Stimulated activated CD8-positive, alpha-beta memory T cell treated with anti-CD3 and anti-CD28 coated beads, Interleukin-12 subunit alpha, Interleukin-12 subunit beta, amount 100 ng/mL, for 1 hour (primary cell): ENCODE measurements around the gene ATAT1.

Experiments
- DNase-seq: peaks from one replicate; pipeline ENCODE4 v3.0.0-alpha.2; 2020; ENCODE audit warnings: low read depth

Gene ATAT1

DNA sequence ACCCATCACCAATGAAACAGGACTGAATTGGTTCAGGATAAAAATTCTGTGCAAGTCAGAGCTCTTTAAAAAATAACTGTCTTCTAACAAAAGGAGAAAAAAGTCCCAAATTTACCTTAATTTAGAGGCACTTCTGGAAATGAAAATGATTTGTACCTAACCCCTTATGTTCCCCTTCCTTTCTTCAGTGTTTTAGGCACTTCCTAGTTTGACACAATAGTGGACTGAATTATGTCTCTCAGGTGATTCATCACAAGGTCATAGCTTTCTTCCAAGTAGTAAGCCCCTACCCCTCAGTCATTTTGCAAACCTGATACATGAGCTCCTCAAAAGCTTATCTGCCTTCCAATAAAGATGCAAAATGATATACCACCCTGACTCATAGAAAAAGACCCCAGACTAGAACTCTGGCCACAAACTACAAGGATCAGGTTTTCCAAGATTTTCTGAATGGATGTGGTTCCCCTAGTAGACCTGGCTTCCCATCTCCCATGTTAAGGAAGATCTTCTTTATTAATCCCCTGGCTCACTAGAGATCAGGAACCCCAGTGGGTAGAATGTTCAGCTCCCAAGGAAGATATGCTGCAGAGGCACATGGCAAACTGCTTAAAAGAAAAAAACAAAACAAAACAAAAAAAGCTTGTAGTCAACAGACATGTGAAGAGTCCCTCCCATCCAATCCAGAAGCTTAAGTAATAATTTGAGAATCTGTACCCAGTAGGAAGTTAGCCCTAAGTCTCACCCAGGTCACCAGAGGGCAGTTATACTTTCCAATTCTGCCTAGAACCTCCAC, 13.2 kb upstream of the ATAT1 start:
- DNase-seq: no peak

DNA sequence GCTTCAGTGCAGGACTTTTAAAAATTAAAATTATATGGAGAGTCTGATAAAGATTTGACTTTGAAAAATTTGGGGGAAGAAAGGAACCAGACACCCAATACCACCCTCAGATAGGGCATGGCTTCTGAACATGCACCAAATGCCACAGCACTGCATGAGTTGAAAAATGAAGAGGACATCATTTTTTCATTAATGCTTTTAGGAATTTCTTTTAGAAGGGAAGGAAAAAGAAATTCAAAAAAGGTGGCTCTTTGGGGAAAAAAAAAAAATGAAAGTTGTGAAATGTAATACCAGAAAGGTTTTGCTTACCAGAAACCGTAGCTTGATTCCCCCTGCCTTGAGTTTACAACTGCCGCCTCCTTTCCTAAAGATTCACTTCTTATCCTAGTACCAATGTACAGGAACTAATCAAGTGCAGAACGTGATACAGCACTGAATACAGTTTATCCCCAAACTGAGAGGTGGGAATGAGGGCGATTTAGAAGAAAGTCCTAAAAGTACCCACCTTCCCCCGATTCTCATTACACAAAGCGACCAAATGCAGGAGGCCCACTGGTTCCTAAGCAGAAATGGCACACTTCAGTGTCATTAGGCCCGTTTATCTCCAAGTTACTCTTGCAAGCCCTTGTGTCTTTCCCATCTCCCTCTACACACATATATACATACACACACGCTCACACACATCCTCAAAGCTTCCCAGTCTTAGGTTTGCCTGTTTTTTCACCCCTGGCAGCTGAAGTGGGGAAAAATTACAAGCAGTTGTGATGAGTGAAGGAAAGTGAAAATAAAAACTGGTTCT, 12.4 kb upstream of the ATAT1 start:
- no peak for DNase-seq

DNA sequence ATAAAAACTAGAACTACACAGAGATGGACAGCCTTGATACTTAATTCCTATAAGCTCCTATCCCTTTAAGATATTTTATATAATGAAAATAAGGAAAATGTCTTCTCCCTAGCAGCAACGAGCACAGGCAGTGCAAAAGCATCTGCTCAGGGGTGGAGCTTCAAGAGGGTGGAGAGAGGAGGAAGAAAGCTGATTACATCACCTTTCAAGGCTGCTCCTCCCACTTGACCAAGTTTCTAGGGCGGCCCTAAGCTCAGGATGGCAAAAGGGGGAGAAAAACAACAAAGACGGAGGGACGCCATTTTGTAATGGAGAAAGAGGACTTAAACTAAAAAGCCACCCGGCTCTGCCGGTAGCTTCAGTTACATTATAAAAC, 11.8 kb upstream of the ATAT1 start:
- peak; percentile 80 for DNase-seq

DNA sequence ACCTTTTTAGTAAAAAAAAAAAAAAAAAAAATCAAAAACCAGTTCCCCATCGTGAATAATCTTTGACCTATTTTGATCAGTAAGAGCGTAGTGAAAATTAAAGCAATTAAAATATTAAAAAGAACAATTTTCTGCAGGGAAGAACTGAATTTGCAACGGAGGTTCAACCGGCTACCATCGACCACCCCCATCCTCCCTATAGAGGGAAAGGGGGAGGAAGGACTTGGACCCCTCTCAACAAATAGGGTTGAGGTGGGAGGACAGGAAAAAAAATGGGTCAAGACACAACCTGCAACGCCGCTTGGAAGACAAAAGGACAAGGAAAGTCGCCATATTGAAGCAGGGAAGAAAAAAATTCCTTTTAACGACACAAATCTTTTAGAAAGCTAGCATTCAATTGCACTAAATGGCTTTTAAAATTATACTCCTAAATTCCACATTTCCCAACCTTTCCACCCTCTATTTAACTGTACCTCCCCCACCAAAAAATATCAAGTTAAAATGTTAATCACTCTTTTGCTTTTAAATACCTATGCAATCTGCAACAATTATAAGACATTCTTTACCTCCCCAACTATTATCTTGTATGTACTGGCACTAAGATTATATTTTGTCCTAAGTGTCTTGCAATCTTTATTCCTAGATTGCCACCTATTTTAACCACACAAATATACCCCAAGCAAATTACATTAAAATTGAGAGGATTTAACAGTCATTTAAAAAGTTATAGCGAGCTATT, 11.3 kb upstream of the ATAT1 start:
- peak; percentile 31 for DNase-seq

DNA sequence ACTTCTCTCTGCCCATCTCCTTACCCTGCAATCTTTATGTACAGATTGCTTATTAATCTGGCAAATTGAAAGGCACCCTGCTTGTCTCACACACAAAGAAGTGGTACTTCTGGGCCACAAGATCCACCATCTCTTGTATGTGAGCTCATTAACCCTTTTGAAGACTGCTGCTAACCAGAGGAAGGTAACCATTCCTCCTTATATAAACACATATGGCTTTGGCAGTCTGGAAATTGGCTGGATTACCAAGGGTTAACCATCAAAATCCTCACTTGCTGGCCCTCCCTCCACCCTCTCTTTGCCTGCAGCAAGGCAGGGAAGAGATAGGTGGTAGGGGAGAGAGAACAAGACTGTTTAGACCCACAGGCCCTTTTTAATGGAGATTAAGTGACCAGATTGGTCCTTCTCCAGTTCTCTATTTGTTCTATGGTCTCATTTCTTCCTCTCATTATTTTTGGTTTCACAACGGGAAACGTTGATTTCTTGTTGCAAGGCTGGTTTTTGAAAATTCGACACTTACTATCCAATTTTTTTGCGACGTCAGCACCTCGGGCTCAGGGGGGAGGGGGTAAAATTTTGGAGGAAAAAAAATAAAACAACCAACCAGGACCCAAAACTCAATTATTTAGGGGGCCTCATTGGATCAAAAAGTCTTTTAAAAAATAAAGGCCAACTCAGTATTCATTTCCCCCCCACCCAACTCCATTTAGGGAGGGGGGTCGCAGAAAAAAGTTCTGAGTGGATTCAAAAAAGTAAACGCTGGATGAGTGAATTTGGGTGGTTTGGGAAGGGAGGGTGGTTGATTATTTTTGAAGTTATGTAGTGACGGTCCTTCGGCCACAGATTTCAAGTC, 10.5 kb upstream of the ATAT1 start:
- no peak for DNase-seq

DNA sequence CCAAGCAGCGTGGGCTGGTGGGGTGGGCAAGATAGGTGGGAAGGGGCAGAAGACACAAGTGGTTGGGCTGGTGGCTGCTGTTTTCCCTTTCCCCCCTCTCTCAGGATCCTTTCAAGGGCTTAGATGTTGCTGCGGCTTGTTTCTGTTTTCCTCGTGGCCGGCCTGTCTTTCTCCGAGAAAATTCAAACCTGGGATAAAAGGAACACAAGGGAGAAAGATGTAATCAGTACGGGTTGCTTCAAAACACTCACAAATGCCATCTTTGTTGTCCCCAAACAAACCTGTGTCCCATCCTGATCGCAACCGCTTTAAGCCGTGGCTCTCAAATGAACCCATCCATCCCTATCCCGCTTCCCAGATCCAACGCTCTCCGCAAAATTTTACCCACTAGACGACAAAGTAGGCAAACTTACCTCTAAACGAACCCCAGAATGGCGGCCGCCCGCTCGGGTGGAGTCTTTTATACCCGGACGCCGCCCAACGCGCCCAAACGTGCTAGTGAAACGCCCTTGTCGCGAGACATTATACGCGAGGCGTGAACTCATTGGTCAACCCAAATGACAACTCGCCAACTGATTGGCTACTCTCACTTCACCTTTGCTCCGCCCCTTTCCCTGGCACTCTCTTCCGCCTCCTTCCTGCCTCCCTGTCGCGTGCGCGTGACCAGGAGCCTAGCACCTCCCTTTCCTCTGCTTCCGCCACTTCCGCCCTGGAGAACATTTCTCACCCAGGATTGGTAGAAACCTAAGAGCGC, 9.7 kb upstream of the ATAT1 start, which contains the start of gene PPP1R10:
TSS of gene PPP1R10 (minus strand) at position 433 of the 754 bp plus-strand sequence. CDS start 7,299 bp downstream, outside the sequence.
- peak; percentile 97 for DNase-seq

DNA sequence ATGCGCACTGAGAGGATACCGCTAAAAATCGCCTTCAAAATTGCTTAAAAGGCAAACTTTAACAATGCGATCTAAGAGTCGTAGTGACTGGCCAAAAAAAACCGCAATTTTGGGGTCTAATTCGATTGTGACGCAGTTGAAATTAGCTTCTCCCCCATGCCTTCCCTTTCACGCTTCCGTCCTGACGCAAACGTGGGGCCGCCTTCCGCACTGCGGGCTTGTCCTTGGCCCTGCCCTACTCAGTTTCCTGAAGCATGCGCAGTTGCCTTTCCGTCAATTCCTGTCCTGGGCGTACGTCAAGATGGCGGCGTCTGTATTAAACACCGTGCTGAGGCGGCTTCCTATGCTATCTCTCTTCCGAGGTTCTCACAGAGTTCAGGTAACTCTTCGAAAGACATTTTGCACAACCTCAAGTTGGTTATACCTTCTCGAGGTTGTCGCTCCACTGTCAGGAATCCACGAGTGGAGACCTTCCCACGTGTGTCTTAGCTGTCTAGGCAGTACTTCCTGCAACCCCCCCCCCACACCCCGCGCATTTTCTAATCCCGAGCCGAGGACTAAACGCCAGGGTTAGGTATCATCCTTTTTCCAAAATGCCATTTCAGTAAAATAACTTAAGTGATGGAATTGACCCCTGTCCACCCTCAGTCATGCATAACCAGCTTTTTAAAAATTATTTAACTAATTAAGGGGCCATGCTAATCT, 9.0 kb upstream of the ATAT1 start, which contains the start of gene MRPS18B:
TSS of gene MRPS18B (plus strand) at position 276 of the 705 bp plus-strand sequence. CDS start at position 302, 26 bp downstream.
- peak; percentile 98 for DNase-seq

DNA sequence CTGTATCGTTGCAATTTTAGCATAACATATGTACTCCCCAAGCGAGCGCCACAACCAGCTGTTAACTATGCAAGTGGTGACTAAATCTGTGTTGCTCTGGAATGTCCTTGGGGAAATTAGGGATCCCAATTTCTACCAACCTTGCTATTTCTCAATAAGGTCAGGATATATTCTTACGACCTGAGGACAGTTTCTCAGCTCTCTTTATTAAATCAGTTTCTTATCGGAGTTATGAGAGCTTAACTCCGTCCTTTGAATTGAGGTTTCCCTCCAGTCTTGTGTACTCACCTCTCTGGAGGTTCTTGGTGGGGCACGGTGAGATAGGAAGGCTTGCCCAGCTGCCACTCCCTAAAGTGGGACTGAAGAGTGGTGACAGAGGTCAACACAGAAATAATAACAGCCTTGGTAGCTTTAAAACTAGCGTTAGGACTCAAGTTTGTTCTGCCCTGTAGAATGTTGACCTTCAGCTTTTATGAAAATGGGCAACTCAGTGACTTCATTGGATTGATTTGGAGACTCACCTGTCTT, 8.3 kb upstream of the ATAT1 start:
- no peak for DNase-seq

DNA sequence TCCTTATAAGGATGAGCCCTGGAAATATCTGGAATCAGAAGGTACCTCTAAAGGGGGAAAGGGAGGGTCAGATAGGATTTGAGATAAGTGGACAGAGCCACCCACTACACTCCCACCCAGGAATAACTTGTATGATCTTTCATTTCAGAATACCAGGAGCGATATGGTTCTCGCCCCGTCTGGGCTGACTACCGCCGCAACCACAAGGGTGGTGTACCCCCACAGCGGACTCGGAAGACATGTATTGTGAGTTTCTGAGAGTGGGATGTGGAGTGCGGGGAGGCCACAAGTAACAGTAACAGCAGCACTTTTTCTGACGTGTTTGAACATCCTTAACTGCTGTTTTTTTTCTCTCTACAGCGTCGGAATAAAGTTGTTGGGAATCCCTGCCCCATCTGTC, 7.1 kb upstream of the ATAT1 start:
- no peak for DNase-seq

DNA sequence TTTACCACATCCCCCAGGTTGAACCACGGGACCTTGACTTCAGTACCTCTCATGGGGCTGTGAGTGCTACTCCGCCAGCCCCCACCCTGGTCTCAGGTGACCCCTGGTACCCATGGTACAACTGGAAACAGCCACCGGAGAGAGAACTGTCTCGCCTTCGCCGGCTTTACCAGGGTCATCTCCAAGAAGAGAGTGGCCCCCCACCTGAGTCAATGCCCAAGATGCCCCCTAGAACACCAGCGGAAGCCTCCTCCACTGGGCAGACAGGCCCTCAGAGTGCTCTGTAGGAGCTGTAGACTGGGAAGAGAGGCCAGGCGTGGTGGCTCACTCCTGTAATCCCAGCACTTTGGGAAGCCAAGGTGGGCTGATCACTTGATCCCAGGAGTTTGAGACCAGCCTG, 1.2 kb upstream of the ATAT1 start:
- no peak for DNase-seq

DNA sequence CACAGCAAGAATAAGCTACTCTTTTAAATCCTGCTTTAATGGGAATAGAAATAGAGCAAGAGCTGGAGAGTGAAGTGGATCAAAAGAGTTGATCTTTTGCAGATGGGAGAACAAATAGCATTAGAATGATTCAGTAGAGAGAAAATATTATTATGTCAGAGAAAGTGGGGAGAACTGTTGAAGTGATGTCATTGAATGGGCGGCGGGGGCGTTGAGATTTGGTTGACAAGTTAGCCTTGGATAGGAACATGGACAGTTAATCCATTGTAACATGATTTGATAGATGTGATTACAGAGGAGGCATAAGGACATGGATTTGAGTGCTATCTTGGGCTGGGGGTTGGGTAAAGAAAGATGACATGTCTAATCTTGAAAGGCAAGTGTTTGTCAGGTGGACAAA, 9.2 kb downstream of the ATAT1 start:
- DNase-seq: no peak

DNA sequence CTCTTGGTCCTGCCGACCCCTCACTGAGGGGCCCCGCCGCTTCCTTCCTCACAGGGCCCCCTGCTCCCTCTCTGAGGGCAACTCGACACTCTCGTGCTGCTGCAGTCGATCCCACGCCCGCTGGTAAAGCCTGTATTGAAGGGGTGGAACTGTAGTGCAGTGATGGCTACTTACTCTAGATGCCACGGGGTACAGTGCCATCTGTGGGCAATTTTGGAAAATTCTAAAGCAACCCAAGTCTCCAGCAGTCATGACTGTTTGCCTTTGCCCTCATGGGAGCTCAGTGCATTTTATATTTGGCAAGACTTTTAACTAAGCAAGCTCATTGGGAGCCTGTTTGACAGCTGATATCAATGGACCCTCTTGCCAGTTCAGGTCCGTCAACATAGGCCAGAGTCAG, 13.8 kb downstream of the ATAT1 start:
- DNase-seq: no peak

DNA sequence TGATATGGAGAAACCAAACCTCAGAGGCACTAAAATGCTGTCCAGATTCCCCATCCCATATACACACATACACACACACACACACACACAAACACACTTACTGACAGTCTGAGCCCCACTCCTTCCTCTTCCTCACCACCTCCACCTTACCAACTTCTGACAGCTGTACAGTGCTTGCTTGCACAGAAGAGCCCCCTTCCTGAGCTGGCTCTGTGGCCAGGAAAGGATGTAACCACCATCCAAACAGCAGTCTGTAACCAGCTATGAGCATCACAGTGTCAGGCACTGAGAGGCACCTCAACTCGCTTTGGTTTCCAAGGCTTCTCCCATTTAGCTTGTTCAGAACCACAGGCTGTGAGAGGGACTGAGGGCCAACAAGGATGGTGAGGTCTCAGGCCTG, 14.4 kb downstream of the ATAT1 start:
- no peak for DNase-seq

DNA sequence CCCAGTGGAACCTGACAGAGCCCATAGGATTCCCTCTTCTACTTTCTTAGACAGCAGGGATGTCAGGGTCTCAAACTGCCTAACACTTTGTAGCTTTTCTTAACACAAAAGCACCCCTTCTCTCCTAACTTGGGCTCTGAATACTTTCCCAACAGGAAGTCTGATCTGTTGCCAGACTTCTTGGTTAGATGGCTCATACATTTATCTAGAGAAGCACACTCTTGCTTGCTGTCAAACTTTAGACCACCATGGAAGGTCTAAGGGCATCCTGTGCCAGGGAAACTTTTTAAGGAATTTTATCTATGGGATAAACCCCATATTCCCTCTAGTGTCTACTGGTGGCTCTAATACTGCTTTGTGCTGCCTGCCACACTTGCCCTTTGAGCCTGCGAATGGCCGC, 17.0 kb downstream of the ATAT1 start:
- DNase-seq: no peak

DNA sequence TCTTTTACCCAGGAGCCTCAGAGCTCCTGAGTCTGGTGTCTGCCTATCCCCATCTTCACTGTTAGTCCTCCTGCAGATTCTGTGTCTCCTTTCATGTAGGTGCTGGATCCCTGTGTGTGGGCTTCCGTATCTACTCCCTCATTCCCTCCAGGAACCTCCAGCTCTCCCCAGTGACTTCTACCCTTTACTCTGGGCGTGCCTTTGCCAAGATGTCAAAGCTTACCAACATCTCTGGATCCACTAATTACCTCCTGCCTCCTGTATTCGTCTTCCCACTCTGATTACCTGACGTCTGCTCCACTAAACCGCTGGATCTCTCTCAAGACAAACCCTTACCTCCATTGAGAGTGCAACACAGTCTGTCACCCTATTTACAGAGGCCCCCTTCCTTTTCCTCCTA, 18.1 kb downstream of the ATAT1 start:
- no peak for DNase-seq

DNA sequence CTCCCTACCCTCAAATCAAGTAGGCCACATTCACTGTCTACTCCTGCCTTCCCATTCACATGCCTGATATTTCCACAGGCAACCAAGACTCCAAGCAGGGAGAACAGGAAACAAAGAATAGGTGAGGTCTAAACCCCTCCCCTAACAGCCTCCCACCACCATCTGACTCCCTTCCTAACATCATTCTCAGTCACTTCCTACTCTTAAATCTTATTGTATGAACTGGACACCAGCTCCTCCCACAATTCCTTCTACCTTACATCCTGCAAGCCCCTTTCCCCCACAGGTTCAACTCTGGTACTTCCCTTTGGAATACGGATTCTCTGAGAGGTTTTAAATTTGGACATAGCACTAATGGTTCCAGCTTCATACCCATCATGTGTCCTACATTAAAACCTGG, 19.3 kb downstream of the ATAT1 start:
- no peak for DNase-seq

DNA sequence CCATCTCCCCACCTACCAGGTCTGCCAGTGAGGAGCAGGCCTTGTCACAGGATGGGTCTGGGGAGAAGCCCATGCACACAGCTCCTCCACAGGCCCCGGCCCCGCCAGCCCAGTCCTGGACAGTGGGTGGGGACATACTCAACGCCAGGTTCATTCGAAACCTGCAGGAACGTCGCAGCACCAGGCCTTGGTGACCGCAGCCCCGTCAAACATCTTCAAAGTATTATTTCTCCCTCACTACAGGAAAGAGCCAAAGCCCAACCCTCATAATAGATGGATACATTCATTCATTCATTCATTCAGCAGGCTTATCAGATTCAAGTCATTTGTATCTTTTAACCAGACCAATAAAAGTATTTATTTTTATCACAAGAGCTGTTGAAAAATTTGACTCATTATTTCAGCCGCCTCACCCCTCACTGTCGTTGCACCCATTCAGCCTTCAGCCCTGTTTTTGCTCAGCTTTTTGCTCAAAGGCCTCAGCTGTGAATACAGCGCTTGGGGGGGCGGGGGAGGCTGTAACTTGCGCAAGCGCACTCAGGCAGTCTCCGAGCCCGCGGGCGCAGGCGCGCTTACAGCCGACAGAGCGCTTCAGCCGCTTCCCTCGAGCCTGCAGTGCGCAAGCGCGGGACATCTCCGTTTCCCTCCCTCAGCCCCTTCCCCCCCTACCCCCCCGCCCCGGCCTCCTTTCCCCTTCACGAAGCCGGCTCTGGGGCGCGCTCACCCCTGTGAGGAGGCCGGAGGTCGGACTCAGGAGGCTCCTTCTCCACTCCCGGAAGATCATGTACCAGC, 20.0 kb downstream of the ATAT1 start, which contains the start of gene C6orf136:
TSS of gene C6orf136 (plus strand) at position 684 of the 792 bp plus-strand sequence. CDS start at position 783, 99 bp downstream.
- peak; percentile 92 for DNase-seq

DNA sequence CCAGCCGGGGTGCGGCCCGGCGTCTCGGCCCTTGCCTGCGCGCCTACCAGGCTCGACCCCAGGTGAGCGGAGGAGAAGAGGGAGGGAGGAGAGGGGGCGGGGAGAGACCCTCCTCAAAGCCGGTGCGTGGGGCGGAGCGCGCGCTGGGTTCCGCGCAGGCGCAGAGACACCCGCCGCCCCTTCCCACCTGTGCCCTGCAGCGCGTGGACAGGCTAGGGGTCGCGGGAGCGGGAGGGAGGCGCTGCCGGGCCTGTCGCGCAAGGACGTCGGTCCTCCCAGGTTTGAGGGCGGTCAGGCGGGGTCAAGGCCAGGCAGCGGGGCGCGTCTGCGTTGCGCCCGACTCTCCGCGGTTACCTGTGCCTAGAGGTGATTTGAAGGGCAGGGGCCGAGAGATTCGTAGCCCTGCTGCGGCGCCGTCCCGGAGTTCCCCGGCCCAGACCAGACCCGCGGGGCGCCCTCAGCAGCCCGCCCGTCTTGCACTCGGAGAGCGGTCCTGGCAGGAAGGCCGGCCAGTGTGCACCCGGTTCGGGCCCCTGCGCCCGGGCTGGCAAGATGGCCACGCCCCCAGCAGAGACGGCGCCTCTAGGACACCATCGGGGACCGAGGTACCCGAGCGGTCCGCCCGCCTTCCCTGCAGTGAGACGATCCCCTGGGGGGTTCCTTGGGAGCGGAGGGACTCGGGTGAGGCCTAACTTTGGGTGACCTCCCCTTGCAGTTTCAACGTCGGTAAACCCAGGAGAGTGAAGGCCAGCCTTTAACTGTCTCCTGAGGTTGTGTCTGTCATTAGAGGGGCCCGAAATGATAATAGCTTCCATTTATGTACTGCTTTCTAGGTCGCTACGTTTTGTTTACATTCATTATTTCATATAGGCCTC, 20.8 kb downstream of the ATAT1 start:
- peak; percentile 46 for DNase-seq
